ENCODE measurements around the gene PELI1. TPM values are rescaled to one million over a fixed set of nuclear protein-coding genes. Genes with fewer than 3 reads are reported as not detected.

The PELI1 gene
- total and polyA plus RNA-seq, 2 of the 8 experiments (the other 6 are each of a cell fraction or from before 2014, with no cell fraction given), result 21.8 to 57.1 TPM

- TF ChIP-seq, protein P1, sequence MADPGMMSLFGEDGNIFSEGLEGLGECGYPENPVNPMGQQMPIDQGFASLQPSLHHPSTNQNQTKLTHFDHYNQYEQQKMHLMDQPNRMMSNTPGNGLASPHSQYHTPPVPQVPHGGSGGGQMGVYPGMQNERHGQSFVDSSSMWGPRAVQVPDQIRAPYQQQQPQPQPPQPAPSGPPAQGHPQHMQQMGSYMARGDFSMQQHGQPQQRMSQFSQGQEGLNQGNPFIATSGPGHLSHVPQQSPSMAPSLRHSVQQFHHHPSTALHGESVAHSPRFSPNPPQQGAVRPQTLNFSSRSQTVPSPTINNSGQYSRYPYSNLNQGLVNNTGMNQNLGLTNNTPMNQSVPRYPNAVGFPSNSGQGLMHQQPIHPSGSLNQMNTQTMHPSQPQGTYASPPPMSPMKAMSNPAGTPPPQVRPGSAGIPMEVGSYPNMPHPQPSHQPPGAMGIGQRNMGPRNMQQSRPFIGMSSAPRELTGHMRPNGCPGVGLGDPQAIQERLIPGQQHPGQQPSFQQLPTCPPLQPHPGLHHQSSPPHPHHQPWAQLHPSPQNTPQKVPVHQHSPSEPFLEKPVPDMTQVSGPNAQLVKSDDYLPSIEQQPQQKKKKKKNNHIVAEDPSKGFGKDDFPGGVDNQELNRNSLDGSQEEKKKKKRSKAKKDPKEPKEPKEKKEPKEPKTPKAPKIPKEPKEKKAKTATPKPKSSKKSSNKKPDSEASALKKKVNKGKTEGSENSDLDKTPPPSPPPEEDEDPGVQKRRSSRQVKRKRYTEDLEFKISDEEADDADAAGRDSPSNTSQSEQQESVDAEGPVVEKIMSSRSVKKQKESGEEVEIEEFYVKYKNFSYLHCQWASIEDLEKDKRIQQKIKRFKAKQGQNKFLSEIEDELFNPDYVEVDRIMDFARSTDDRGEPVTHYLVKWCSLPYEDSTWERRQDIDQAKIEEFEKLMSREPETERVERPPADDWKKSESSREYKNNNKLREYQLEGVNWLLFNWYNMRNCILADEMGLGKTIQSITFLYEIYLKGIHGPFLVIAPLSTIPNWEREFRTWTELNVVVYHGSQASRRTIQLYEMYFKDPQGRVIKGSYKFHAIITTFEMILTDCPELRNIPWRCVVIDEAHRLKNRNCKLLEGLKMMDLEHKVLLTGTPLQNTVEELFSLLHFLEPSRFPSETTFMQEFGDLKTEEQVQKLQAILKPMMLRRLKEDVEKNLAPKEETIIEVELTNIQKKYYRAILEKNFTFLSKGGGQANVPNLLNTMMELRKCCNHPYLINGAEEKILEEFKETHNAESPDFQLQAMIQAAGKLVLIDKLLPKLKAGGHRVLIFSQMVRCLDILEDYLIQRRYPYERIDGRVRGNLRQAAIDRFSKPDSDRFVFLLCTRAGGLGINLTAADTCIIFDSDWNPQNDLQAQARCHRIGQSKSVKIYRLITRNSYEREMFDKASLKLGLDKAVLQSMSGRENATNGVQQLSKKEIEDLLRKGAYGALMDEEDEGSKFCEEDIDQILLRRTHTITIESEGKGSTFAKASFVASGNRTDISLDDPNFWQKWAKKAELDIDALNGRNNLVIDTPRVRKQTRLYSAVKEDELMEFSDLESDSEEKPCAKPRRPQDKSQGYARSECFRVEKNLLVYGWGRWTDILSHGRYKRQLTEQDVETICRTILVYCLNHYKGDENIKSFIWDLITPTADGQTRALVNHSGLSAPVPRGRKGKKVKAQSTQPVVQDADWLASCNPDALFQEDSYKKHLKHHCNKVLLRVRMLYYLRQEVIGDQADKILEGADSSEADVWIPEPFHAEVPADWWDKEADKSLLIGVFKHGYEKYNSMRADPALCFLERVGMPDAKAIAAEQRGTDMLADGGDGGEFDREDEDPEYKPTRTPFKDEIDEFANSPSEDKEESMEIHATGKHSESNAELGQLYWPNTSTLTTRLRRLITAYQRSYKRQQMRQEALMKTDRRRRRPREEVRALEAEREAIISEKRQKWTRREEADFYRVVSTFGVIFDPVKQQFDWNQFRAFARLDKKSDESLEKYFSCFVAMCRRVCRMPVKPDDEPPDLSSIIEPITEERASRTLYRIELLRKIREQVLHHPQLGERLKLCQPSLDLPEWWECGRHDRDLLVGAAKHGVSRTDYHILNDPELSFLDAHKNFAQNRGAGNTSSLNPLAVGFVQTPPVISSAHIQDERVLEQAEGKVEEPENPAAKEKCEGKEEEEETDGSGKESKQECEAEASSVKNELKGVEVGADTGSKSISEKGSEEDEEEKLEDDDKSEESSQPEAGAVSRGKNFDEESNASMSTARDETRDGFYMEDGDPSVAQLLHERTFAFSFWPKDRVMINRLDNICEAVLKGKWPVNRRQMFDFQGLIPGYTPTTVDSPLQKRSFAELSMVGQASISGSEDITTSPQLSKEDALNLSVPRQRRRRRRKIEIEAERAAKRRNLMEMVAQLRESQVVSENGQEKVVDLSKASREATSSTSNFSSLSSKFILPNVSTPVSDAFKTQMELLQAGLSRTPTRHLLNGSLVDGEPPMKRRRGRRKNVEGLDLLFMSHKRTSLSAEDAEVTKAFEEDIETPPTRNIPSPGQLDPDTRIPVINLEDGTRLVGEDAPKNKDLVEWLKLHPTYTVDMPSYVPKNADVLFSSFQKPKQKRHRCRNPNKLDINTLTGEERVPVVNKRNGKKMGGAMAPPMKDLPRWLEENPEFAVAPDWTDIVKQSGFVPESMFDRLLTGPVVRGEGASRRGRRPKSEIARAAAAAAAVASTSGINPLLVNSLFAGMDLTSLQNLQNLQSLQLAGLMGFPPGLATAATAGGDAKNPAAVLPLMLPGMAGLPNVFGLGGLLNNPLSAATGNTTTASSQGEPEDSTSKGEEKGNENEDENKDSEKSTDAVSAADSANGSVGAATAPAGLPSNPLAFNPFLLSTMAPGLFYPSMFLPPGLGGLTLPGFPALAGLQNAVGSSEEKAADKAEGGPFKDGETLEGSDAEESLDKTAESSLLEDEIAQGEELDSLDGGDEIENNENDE (IDR thresholded peaks at IDR 0.05; ENCODE audit: insufficient replicate concordance, low read length), result no peak
- TF ChIP-seq EP300 (IDR thresholded peaks at IDR 0.05; ENCODE audit: borderline replicate concordance in 1 of 2, low read depth in 2 of 2, low read length in 2 of 2) (no peak), CBX5 (IDR thresholded peaks at IDR 0.05; ENCODE audit: low read depth, low read length) (no peak), RXRA (IDR thresholded peaks at IDR 0.05; ENCODE audit: insufficient read depth, low read depth, low read length) (no peak)
Observed at GRCh38 chr2:64045938-64046337, 98.3 kb downstream of the PELI1 start (continued).
